Transverse colon (tissue), 4 donors: ENCODE data around the gene OR52I2. TPM values are rescaled to one million over a fixed set of nuclear protein-coding genes. Genes with fewer than 3 reads are reported as not detected.

Experiments
- DNase-seq: peaks from one replicate; pipeline ENCODE4 v3.0.0-alpha.2; 2019
- H3K27ac ChIP-seq, 4 donors: fragments of 200-600 bp; sonication (generic); 2 replicates each; pipeline ENCODE4 v1.5.1; 2016 to 2018; ENCODE audit warnings: inconsistent platforms in 4 of 4
- H3K27me3 ChIP-seq: fragments of 200-600 bp; sonication (generic); 2 replicates; pipeline ENCODE4 v1.5.1; 2017; ENCODE audit warnings: inconsistent platforms
- H3K36me3 ChIP-seq, 4 donors: fragments of 200-600 bp; sonication (generic); 2 replicates each; pipeline ENCODE4 v1.5.1; 2017 to 2019; ENCODE audit warnings: inconsistent platforms in 4 of 4
- H3K4me1 ChIP-seq, 4 donors: fragments of 200-600 bp; sonication (generic); 2 replicates each; pipeline ENCODE4 v1.5.1; 2017 to 2020; ENCODE audit warnings: inconsistent platforms in 4 of 4
- H3K4me3 ChIP-seq, 4 donors: fragments of 200-600 bp; sonication (generic); 1 replicate in 1 of 4; 2 replicates in 3 of 4; pipeline versions ENCODE4 v1.5.1 to v1.6.1; 2017 to 2019; ENCODE audit warnings: inconsistent platforms in 4 of 4
- H3K9me3 ChIP-seq, 2 donors: fragments of 200-600 bp; sonication (generic); 2 replicates each; pipeline ENCODE4 v1.5.1; 2017 to 2019; ENCODE audit warnings: inconsistent platforms in 2 of 2
- CTCF ChIP-seq, 5 experiments: fragments of 200-600 bp in 3 of 5; fragments of 450-650 bp in 2 of 5; sonication (generic) in 3 of 5; IDR thresholded peaks; 1 replicate in 2 of 5; 2 replicates in 3 of 5; pipeline ENCODE4 v1.5.1; 2016 to 2017; ENCODE audit warnings: antibody characterized with exemption in 5 of 5, inconsistent platforms in 3 of 5, mild to moderate bottlenecking in 2 of 5, moderate library complexity in 1 of 5
- EP300 ChIP-seq: sonication (generic); formaldehyde crosslinking; IDR thresholded peaks from one replicate; pipeline ENCODE4 v1.6.1; 2017; ENCODE audit warnings: antibody characterized with exemption, low read depth
- POLR2A ChIP-seq: fragments of 450-650 bp; IDR thresholded peaks from one replicate; pipeline ENCODE4 v1.6.1; 2016; ENCODE audit warnings: antibody characterized with exemption, mild to moderate bottlenecking, moderate library complexity
- POLR2AphosphoS5 ChIP-seq, 3 donors: sonication (generic); formaldehyde crosslinking; IDR thresholded peaks; one replicate each; pipeline ENCODE4 v1.6.1; 2016; ENCODE audit warnings: antibody characterized with exemption in 3 of 3
- WGBS, 2 donors: methylation state at CpG; one replicate each; pipeline ENCODE4 v1.1.5; 2018; ENCODE audit warnings: low coverage in 1 of 2; 5-methylcytosine and 5-hydroxymethylcytosine counted together
- in situ Hi-C, 4 donors: fragments of 200-750 bp; cut with MboI; loops; one replicate each; pipeline versions ENCODE4 v1.15.0 to v1.15.1; 2017; ENCODE audit warnings: low sequenced_read_pairs in 3 of 4, low pct_ligation_motif_present in 1 of 4, low pct_unique_long_range_greater_than_20kb in 1 of 4
- intact Hi-C: fragments of 100-400 bp; cut with DNase I; formaldehyde crosslinking; loops from one replicate; pipeline ENCODE4 v1.15.1; 2023; ENCODE audit warnings: low total_unique reads
- total RNA-seq, 4 donors: library from RNA; depleted of rRNA; stranded (reverse); fragments of >200 nt; gene quantifications; one replicate each; pipeline ENCODE4 v1.1.0, GENCODE V29; 2016

The OR52I2 gene
- total RNA-seq, 4 donors from 2014 or later = not detected

DNA sequence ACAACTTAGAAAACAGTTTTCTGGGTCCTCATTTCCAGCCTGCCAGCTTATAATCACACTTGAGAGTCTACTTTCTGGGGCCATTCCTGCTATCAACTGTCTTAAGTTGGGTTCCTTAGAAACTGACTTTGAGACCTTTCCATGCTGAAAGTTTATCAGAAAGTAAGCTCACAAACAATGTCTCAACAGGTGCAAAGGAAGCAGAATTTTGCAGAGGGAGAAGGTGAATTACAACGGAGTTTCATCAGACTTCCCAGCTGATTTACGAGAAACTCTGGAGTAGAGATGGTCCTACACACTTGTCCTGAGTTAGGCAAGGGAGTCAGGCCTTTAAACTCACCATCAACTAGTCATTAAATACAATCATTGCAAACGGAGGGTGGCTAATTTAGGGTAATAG lies 4.7 kb upstream of the OR52I2 start:
- H3K27me3 ChIP-seq = no peaks in the 10 kb centered on the region
- H3K27ac ChIP-seq = no peak overlapping the region
- no peak overlapping the region for H3K4me3 ChIP-seq
- no peaks in the 10 kb centered on the region for H3K9me3 ChIP-seq
- no peak for TF ChIP-seq CTCF (IDR thresholded peaks at IDR 0.05)
- no peak for TF ChIP-seq POLR2A
- H3K4me1 ChIP-seq = no peaks in the 10 kb centered on the region
- H3K36me3 ChIP-seq = no peaks in the 10 kb centered on the region
- in situ Hi-C loops (no loop called here), intact Hi-C loops (no loop called here)
- no peak for DNase-seq
- 55 to 71% methylated on average over 3 of the region's 3 CpGs for WGBS, 2 donors

DNA sequence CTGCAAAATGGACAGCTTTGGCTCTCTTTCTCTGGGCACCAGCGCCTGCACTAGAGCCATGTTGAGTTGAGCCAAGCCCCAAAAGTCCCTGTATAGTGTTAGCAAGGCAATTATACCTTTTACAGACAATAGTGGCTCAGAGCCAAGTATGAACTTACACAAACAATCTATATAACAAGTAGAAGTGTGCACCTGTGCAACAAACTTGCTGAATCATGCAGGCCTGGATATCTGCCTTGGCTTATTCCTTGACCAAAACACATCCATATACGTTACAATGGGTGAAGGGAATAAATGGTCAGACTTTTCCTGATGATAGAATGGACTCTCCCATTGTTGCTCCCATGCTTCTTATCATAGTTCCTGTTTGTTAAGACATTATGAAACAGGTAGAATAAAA lies 3.8 kb upstream of the OR52I2 start:
- in situ Hi-C loops (no loop called here), intact Hi-C loops (no loop called here)
- 38 to 43% methylated on average over 1 to 2 of the region's 2 CpGs for WGBS, 2 donors
- no peaks in the 10 kb centered on the region for H3K4me1 ChIP-seq
- H3K27ac ChIP-seq = no peak overlapping the region
- no peak overlapping the region for H3K4me3 ChIP-seq
- TF ChIP-seq POLR2AphosphoS5 (IDR thresholded peaks at IDR 0.05) = no peak
- no peak for TF ChIP-seq EP300
- no peak for TF ChIP-seq POLR2A
- TF ChIP-seq CTCF (IDR thresholded peaks at IDR 0.05) = no peak
- H3K36me3 ChIP-seq = no peaks in the 10 kb centered on the region
- no peaks in the 10 kb centered on the region for H3K9me3 ChIP-seq
- H3K27me3 ChIP-seq = no peaks in the 10 kb centered on the region
- no peak for DNase-seq

DNA sequence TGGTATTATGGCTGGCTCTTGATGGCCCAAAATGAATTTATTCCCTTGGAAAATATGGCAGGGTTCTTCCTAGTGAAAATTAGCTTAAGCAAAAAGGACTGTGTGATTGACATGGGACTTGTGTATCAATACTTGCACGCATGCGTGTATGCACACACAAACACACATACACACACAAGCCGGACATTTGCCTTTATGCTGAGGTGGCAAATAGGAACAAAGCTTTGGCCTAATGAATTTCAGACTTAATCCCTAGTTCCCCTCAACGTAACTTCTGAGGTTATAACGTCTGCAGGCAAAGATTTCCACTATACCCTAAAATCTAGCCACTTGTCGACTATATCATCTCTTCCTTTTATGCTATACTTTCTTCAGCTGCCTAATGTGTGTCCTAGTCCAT lies 2.9 kb upstream of the OR52I2 start:
- in situ Hi-C loops (no loop called here), intact Hi-C loops (no loop called here)
- H3K9me3 ChIP-seq = no peaks in the 10 kb centered on the region
- no peak overlapping the region for H3K4me3 ChIP-seq
- no peak for TF ChIP-seq EP300
- no peak for TF ChIP-seq POLR2AphosphoS5 (IDR thresholded peaks at IDR 0.05)
- no peak for TF ChIP-seq POLR2A
- no peak for TF ChIP-seq CTCF (IDR thresholded peaks at IDR 0.05)
- no peaks in the 10 kb centered on the region for H3K4me1 ChIP-seq
- no peaks in the 10 kb centered on the region for H3K27me3 ChIP-seq
- no peaks in the 10 kb centered on the region for H3K36me3 ChIP-seq
- H3K27ac ChIP-seq = no peak overlapping the region
- WGBS, 2 donors = 77 to 87% methylated on average over 6 of the region's 6 CpGs
- no peak for DNase-seq

DNA sequence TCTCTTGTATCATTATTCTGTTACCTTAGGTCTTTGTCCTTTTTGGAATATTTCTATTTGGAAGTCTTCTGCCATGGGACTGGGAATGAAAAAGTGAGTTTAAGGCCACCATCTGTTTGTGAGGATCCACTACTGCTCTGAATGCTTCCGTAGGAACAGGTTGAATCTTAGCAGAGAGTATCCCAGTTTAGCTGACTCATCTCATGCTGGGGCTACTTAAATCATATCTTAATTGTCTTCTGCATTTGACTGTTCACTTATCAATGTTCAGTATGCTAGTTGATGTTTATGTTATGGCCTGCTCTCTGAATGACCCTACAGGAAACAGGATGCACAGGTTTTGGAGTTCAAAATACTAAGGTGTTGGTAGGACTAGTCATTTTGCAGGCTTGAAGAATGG lies 1.4 kb upstream of the OR52I2 start:
- no peak overlapping the region for H3K27ac ChIP-seq
- H3K4me3 ChIP-seq = no peak overlapping the region
- intact Hi-C loops = no loop called here
- in situ Hi-C loops = no loop called here
- TF ChIP-seq POLR2AphosphoS5 (IDR thresholded peaks at IDR 0.05) (no peak), CTCF (IDR thresholded peaks at IDR 0.05) (no peak), EP300 (no peak), POLR2A (no peak)
- no peaks in the 10 kb centered on the region for H3K4me1 ChIP-seq
- H3K9me3 ChIP-seq = no peaks in the 10 kb centered on the region
- H3K36me3 ChIP-seq = no peaks in the 10 kb centered on the region
- no peaks in the 10 kb centered on the region for H3K27me3 ChIP-seq
- 74% methylated on average over 1 of the region's 1 CpG; no CpG with 5 or more reads in 1 of the 2 donors for WGBS, 2 donors
- no peak for DNase-seq
